Measurements from ENCODE around the gene ENGASE.

The ENGASE gene

DNA sequence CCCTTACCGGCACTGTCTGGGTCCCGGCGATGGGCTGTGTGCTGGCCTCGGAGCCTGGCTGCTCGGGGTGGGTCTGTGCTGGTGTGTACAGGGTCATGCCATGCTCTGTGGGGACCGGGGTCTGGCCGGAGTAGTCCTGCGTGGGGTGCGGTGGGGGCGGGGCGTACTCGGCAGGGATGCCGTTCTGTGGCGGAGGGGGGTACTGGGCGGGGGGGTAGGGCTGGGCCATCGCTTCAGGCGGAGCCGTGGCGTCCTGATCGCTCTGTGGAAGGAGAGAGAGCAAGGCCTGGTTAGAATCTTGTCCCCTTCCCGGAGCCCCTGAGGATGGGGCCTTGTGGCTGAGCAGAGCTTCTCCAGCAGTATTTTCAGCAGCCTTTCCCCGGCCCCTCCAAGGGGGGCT is 40.9 kb downstream of the ENGASE start:
- TF ChIP-seq CTCF (conservative IDR thresholded peaks at IDR 0.05; ENCODE audit: low read depth, low read length), result no peak
- no peak for DNase-seq (ENCODE audit: low read depth)
- no peak overlapping the region for H3K4me3 ChIP-seq (ENCODE audit: low read length)

- no peak for TF ChIP-seq CTCF (conservative IDR thresholded peaks at IDR 0.05; ENCODE audit: low read depth, low read length)
- H3K4me3 ChIP-seq (ENCODE audit: low read length), result no peak overlapping the region
Observed at GRCh38 chr17:79116575-79117368, 42.1 kb downstream of the ENGASE start.

DNA sequence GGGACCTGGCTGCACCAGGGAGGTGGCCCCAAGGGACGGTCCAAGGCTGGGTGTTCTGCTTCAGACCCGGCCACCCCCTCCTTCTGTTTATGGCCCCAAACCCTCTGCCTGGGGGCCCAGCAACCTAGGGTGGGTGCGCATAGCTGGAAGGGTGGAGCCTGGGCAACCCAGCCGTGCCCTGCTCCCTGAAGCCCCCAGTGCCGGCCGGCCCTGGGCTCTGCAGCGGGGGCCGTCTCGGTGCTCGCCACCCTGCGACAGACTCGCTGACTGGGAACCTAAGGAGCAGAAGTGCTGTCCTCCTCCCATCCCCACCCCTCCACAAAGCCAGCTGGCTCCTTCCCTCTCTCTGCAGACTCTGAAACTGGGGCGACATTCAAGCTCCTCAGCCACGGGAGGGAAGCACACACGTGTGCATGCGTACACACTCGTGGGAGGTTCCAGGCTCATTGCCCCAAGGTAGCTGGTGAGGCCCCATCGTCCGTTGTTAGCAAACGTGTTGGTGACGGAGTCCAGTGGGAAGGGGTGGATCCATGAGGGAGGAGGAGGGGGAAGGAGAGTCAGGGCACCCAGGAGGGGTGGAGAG is 43.4 kb downstream of the ENGASE start:
- DNase-seq (ENCODE audit: low read depth), result no peak
- no peak overlapping the region for H3K4me3 ChIP-seq (ENCODE audit: low read length)
- TF ChIP-seq CTCF (conservative IDR thresholded peaks at IDR 0.05; ENCODE audit: low read depth, low read length), result no peak

More at GRCh38 chr17:79116575-79117368, 42.1 kb downstream of the ENGASE start:
- DNase-seq (ENCODE audit: low read depth), result no peak

- no peak for TF ChIP-seq CTCF (conservative IDR thresholded peaks at IDR 0.05; ENCODE audit: low read depth, low read length)
- no peak overlapping the region for H3K4me3 ChIP-seq (ENCODE audit: low read length)
- DNase-seq (ENCODE audit: low read depth), result no peak
Observed at GRCh38 chr17:79118924-79119323, 44.3 kb downstream of the ENGASE start.

- H3K4me3 ChIP-seq (ENCODE audit: low read length), result no peak overlapping the region
- no peak for TF ChIP-seq CTCF (conservative IDR thresholded peaks at IDR 0.05; ENCODE audit: low read depth, low read length)
- DNase-seq (ENCODE audit: low read depth), result no peak
Observed at GRCh38 chr17:79120259-79120658, 45.6 kb downstream of the ENGASE start.

- TF ChIP-seq CTCF (conservative IDR thresholded peaks at IDR 0.05; ENCODE audit: low read depth, low read length), result no peak
- no peak for DNase-seq (ENCODE audit: low read depth)
- no peak overlapping the region for H3K4me3 ChIP-seq (ENCODE audit: low read length)
Observed at GRCh38 chr17:79123988-79124387, 49.4 kb downstream of the ENGASE start.

Data from retinal pigment epithelial cell (primary cell).